Activated naive CD4-positive, alpha-beta T cell treated with Interleukin-2 at 50 U/mL for 16 hours (primary cell): ENCODE measurements around the gene MEN1.

Experiments used
- DNase-seq: peaks from one replicate; pipeline ENCODE4 v3.0.0-alpha.2; 2020

Gene MEN1

DNA sequence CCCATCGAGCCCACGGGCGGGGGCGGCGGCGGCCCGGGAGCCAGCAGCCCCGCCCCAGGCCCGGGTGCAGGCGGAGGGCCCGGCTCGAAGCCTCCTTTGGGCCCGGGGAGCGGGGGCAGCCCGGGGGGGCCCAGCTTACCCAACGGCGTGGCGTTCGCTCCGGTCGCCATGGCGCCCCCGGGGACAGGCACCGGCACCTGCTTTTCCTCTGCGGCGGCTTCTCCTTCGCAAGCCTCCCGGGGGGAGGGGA, 32.2 kb downstream of the MEN1 start:
- DNase-seq = no peak

DNA sequence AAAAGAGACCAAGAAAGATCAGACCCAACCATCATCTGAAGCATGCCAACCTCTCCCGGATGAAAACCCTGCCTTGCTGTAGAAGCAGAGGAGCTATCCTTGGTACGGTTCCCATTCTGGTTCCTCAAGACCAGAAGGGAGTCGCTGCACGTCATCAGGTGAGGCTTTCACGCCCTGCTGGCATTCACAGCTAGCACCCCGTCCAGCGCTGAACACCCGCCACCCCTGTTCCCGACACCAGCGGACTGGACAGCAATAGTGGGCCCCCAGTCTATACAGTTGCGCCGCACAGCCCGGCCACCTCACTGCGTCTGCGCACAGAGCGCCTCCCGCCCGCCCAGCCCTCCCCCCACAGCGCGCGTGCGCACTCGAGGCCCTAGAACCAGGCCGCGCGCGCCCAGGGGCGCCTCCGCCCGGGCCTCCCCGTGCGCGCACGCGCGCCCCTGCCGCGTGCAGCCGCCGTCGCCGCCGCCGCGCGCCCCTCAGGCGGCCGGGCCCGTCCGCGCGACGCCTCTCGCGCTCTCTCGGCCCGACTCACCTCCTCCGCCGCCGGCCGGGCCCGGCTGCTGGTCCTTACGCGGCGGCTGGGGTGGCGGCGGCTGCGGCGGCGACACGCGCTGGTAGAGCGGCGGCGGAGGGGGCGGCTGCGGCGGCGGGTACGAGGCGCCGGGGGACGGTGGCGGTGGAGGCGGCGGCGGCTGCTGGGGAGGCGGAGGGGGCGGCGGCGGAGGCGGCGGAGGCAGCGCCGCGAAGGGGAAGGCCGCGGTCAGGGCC, 32.7 kb downstream of the MEN1 start:
- peak; percentile 81 for DNase-seq

DNA sequence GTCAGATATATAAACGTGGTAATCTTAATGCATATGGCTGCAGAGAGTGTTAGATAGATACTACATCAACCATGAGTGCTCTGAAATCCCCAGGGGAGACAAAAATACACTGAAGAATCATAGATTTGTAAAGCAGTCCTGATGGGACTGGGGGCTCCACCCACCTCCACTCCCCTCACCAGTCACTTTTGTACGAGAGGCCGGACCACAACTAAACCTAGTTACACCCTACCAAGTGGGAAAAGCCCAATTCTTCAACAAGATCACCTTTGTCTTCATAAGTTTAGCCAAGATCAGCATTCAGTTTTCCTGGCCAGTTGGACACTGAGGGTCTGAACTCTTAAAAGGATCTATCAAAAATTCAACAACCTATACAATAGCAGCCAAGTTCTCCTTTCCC, 33.5 kb downstream of the MEN1 start:
- DNase-seq = no peak

DNA sequence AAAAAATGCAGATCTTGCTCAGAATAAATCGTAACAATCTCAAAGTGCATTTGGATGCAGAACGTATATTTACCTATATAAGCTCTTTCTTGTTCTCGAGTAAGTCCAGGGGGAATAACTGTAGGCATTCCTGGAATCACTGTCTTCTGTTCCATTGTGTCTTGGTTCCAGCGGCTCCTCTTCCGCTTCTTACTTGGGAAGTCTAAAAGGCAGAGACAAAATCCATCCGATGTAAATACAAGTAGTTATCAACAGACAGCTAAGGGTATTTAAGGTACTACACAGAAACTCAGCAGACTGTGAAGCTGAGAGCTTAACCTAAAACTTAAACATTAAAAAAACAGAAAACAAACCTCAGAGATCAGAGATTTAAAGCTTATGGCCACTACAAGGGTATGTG, 33.9 kb downstream of the MEN1 start:
- DNase-seq = no peak

DNA sequence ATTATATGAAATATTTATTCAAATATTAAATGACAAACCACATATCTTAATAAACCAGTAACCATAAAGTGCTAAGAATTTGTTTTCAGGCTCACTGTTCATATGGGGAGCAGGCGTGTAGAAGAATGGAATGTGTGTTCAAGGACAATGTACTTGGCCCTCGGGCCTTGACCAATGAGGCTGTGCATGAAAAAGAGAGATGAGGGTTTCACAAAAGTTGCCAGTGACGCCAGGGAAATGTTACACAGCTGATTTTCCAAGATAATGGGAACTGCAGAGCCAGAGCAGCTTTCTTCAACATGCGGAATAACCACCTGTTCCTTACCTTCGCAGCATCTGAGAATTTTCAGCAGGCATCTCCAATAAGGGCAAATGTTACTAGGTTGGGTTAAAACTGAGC, 36.2 kb downstream of the MEN1 start:
- no peak for DNase-seq

DNA sequence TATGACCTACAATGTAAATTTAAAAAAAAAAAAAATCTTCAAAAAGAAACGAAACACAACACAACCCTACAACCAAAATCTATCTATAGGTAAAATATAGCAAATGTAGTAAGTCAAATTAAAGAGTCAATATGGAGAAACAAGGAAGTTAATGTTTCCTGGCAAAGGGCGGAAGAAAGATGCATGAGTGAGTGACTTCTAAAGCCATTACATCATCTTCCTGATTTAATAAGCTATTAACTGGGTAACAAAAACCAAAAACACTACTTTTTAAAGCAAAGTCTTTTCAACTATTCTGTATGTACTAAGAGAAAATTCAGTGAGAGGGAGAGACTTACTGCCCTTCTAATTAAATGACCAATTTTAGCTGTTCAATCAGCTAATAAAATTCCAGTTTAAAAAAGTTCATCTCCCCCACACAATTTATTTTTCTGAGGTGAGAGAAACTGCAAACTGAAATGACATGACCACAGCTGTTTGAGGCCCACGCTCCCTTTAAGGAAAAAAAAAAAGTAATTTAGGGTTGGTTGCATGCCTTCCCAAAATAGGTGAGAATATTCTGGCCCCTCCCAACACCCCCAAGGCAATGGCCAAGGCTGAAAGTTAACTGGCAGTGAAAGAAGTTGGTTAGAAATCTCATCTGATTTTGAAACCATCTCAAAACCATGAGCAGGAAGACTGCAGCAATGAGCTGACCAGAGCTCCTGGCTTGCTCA, 37.9 kb downstream of the MEN1 start:
- no peak for DNase-seq

DNA sequence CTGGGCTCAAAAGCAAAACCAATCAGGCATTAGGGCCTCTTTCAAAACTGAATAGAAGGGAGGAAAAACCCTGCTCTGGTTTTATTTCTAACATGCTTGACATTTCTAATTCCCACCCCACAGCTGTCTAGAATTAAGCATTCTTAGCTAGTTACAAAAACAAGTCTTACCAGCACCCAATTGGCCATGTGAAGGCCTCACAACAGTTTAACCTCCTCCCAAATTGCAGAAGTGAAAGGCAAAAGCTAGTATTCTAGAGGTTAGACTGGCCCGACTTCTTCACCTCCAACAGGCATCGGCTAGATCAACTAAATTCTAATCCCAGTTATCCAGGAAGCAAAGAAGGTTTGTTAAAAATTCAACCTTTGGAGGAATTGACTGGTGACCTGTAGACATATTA, 38.5 kb downstream of the MEN1 start:
- DNase-seq = no peak

DNA sequence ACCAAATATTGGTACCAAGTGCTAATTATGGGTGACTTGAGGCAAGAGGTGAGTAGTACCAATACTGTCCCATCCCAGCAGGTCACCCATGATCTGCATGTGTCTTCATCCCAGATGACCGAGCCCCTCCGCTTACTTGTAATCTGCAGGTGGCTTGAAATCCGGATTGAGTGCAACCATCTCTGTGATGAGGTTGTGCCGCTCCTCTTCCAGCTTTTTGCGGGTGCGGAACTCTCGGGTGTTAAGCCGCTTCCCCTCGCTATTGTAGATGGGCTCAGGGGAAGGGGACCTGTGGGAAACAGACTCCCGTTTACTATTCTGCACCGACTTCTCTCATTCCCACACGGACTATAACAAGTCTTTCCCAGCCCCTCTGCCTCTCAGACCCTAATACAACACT, 40.2 kb downstream of the MEN1 start:
- no peak for DNase-seq

DNA sequence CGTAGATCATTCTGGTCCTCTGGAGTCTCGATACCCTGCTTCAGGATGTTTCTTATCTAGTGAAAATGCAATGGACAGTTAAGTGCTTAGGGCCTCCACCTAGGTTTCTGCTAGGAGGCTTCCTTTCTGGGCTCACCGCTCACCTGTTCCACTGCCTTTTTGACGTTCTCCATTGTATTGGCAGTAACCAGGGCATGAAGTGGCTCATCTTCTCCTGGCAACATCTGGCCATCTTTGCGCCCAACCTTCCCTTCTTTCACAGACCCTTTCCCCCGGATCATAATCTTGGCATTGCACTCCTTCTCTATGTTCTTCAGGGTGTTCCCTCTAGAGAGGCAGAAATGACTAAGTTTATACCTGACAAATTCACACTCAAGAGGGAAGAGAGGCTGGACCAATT, 41.1 kb downstream of the MEN1 start:
- DNase-seq = no peak

DNA sequence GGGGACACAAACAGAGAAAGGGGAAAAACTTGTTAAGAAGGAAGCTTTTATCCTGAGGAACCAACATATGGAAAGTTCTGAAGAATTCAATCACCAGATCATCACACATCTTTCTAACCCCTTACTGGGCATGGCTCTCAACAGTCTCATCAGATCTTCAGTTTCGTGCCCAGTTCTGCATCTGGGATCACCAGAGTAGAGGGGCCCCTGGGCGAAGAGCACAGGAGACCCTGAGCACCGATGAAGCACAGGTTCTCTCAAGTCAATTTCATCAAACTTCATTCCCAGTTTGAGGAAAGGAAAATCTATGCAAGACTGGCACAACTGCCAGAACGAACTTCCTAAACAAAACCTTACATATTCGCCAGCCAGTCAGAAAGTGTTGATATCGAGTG, 42.1 kb downstream of the MEN1 start:
- DNase-seq = no peak

DNA sequence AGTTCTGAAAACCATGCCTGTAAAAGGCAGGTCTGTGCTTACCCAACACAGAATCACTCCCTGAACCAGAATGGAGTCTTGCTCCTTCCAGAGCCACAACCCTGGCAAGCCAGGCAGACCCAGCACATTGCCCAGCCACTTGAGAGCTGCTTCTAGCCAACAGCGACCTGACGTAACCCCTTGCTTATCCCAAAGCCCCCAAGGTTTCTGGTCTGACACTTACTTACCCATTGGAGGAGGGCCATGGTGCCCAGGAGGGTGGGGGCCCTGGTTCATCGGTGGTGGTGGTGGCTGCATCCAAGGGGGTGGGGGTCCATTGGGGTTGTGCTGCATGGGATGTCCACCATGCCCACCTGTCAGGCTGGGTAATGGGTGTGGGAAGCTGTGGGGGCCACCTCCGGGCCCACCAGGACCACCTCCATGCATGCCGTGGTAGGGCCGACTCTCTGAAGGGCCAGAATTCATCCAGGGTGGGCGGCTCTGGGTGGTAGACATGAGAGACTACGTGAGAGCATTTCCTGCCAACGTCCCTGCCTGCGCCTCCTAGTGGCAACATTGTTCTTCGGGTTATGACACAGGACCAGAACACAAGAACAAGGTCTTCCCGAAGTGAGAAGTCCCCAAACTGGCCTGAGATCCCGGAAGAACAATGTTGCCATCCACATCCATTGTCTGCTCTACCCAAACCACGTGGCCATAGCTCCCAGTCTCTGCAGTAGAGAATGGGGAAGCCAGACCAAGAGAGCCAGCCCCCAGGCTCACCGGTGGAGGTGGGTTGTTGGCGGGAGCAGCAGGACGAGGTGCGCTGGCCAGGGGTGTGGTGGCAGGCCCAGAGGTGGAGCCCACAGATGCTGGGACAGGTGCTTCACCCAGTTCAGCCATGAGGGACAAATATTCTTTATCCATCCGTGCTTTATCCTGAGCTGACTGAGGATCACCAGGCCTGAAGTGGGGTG, 42.7 kb downstream of the MEN1 start:
- peak; percentile 78 for DNase-seq

DNA sequence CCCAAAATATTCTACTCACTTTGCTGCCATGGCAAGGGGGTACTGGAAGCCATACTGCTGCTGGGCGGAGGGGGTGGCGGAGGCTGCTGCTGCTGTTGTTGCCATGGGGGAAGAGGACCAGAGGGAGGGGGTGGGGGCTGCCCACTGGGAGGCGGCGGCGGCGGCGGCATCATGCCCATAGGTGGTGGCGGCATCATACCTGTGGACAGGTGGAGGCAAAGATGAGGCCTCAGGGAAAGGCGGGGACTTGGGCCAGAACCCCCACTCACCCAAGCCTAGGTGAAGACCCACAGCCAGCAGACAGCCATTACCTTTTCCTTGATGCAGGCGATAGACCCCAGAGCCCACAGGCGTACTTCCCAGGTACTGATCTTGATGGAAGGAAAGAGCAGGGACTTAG, 43.5 kb downstream of the MEN1 start:
- no peak for DNase-seq

DNA sequence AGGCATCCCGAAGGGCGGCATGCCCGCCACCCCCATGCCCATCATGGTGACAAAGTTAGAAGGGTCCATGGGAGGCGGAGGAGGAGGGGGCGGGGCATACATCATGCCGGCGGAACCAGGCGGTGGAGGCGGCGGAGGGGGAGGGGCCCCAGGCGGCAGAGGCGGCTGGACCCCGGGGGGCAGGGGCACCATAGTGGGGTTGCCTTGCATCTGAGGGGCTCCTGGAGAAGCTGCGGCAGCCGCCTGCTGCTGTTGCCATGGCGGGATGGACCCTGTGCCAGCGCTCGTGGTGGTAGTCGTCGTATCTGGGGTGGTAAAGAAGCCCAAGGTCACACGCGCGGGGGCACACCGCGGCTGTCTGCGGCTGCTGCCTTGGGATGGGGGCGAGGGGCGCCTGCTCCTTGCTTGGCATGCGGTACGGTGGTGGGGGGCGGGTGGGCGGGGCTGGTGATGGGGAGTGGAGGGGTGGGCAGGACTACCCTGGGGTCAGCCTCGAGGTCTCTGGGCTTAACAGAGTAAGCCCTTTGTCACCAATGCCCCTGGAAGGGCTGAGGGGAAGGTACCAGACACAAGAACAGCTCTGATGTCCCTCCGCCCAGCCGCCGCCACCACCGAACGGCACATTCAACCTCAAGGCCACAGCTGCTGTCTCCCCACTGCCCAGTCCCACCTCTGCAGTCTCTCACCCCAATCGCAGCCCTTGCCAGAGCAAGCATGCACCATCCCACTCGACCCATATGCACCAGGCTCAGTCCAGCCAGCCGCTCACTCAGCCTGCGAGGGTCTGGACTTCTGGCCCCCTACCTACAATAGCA, 44.3 kb downstream of the MEN1 start:
- no peak for DNase-seq

DNA sequence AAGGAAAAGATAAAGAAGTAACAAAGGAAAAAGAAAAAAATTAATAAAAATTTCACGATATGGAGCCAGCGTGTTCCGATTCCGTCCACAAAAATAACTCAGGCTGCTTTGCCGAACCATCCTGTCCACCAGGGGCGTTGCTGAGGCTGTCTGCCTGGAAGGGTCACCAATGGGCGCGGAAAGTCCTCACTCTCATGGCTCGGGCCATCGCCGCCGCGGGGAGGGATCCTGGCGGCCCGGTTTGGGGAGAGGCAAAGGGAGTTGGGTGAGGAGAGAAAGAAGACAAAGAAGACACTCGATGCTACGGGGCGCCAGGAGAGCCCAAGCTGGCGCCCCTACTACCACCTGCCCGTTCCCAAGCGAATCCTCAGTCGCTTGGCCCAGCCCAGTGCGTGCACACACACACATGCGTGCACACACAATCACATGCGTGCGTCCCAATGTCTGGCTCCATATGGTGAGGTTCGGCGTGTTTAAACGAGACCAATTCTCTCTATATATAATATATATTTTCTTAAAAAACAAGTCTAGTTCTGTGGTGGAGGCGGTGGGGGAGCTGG, 45.0 kb downstream of the MEN1 start:
- DNase-seq = no peak

DNA sequence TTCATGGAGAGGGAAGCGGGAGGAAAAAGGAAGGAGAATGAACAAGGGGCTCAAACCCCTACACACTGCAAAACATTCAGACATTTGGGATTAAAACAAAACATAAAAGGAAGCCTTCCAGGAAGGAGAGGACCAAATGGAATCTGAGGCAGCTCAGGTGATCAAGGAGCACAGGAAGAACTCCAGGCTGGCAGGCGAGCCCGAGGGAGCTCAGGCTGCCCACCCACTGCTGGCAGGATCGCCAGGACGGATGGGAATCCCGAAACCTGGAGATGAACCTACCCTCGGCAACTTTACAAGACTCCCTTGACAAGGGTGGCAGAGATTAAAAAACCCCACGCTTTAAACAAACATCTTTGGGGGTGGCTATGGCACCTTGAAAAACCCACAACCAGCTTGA, 45.6 kb downstream of the MEN1 start:
- DNase-seq = no peak

DNA sequence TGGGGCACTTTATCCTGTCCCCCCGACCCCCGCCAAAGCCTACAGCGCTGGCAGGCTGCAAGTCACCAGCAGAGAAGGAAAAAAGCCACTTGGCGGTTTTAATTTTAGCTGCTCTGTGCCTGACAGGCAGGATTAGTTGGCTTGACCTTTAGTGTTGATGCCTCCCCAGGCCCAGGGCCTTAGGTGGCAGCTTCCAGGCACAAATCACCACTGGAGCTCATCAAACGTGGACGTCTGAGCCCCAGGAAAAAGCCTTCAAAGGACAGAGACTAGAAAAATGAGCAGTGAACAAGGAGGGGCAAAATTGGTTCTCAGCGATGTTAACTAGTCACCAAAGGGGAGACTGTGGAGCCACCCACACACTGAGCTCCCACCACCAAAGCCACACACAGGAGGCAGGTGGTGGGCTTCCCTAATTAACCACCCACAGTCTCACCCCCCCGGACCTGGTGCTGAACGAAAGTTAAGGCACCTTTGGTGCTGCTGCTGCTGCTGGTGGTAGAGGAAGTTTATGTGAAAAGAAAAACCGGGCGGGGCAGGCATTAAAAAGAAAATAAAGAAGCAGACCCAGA, 46.2 kb downstream of the MEN1 start:
- peak; percentile 57 for DNase-seq

DNA sequence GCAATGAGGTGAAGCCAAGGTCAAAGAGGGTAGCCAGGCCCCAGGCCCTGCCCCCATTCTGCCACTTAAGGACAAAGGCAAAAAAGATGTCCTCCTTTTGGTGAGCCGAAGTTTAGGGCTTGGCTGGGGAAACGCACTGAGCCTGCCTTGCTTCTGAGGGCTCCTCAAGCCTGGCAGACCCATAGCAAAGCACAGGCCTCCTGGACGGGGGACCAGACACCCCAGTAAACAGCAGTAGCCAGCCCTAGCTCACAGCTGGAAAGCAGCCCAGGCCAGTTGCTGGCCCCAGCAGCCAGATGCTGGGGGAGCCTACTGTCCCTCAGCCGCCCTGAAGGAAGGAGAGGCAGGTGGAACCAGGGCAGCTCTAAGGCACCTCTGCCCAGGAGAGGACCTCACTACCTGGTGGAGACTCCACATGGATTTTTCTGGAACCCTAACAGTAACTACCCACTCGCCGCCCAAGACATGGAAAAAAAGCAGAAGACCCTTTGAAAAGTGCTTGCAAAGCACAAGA, 46.8 kb downstream of the MEN1 start:
- DNase-seq = no peak

DNA sequence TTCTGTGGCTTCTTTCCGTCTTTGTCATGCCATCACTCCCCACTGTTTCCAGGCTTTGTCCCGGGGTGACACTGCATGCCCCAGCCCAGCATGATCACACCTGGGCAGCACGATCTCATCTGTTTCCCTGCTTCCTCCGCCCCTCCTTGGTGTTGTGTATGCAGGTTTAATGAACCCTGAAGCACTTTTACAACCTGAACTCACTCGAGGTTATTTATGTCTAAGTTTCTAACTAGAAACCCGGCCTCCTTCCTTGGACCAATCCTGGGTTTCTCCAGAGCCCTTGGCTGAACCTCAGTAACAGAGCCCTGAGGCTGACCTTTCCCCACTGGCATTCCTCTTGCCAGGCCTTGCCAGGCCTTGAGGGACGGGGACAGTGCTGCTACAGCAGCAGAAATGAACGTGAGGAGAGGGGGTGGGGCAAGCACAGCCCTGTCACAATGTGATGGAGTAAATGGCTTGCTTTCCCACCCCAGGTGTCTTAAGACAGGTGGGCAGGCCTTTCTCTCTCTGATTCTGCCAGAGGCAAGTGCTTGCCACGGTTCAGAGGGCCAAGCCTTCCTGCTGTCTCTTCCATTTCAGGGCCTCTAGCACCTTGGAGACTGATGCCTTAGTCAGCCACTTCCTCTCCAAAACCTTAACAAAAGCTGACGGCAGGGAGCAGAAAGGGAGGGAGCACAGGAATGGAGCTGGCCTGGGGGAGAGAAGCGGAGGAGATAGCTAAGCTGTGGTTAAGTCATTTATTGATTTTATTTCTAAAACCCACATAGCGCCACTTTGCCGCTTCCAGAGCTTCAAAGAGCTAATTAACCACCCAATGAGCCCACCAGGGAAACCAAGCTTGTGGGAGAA, 47.5 kb downstream of the MEN1 start:
- DNase-seq = no peak

DNA sequence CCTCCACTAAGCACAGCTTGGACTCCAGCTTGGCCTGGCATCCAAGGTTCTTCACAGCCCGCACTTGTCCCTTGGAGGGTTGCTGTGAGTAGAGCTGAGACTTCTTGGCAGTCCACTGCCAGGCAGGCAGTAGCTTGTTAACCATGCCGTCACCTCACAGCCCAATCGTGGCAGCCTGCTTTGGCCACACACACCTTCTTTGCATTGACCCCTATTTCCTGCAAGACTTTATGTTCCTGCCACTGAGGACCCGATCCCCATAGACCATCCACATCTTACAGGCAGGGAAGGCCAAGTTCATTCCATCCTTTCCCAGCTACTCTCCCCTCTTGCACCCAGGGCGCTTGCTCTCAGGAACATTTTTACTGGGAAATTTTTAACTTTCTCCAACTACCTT, 48.1 kb downstream of the MEN1 start:
- DNase-seq = no peak

DNA sequence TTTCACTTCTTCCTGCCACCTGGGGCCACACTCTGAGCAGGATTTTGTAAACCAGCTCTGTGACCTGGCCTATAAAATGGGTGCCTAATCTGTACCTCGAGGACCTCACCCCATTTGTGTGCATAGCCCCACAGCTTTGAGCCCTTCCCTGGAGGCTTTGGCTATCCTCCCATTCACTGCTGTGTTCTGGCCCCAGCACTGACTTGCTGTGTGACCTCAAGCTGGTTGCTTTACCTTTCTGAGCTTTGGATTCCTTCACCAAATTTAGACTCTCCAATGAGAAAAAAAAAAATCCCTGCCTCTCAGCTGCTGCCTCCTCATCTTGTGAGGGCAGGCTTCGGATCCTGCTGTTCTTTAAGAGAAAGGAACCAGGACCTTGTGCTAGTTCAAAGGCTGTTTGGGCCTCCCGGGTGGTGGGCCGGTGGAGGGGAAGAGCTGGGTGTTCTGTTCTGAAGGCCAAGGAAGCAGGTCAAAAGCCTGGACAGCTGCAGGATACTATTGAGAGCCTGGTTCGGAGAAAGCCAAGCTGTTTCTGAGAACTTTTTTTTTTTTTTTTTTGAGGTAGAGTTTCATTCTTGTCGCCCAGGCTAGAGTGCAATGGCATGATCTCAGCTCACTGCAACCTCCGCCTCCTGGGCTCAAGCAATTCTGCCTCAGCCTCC, 49.5 kb downstream of the MEN1 start:
- no peak for DNase-seq
